Esophagus (tissue), 2 donors: ENCODE measurements around the gene DRC1. TPM values are rescaled to one million over a fixed set of nuclear protein-coding genes. Genes with fewer than 3 reads are reported as not detected.
"Not testable (repeated sequence)": the region's sequence is repeated elsewhere in the genome, so short reads cannot be mapped to it uniquely, and the experiment has no call there.

Experiments
- H3K27ac ChIP-seq, 2 donors: one replicate each; pipeline ENCODE4 v1.5.1; 2013; ENCODE audit warnings: low read depth in 2 of 2, mild to moderate bottlenecking in 2 of 2, inconsistent platforms in 1 of 2, low read length in 1 of 2, moderate library complexity in 1 of 2
- H3K27me3 ChIP-seq, 2 donors: one replicate each; pipeline ENCODE4 v1.6.1; 2013; ENCODE audit warnings: low read length in 2 of 2, control low read depth in 1 of 2, mild to moderate bottlenecking in 1 of 2; ENCODE audit not compliant: insufficient read depth in 2 of 2, control insufficient read depth in 1 of 2
- H3K36me3 ChIP-seq, 2 donors: one replicate each; pipeline ENCODE4 v1.6.1; 2013; ENCODE audit warnings: low read length in 1 of 2; ENCODE audit not compliant: control insufficient read depth in 2 of 2, insufficient read depth in 2 of 2
- H3K4me1 ChIP-seq, 2 donors: one replicate each; pipeline ENCODE4 v1.6.1; 2013; ENCODE audit warnings: low read length in 1 of 2; ENCODE audit not compliant: control insufficient read depth in 2 of 2, insufficient read depth in 2 of 2
- H3K4me3 ChIP-seq, 2 donors: one replicate each; pipeline ENCODE4 v1.5.1; 2013; ENCODE audit warnings: low read length in 2 of 2, mild to moderate bottlenecking in 2 of 2, low read depth in 1 of 2, moderate library complexity in 1 of 2
- H3K9me3 ChIP-seq, 2 donors: one replicate each; pipeline ENCODE4 v1.6.1; 2013; ENCODE audit warnings: mild to moderate bottlenecking in 2 of 2, low read depth in 1 of 2, low read length in 1 of 2, moderate library complexity in 1 of 2; ENCODE audit not compliant: control insufficient read depth in 2 of 2, insufficient read depth in 1 of 2
- WGBS, 2 donors: extraction: QIAGEN DNeasy Blood & Tissue Kit; methylation state at CpG; one replicate each; pipeline ENCODE4 v1.1.7; 2013; 5-methylcytosine and 5-hydroxymethylcytosine counted together
- polyA plus RNA-seq, 2 donors: library from polyadenylated mRNA; stranded (reverse); fragments of 200-250 nt; gene quantifications; one replicate each; pipeline ENCODE4 v1.2.3, GENCODE V29; 2013
- donor health status: healthy with polysubstance abuse.
- donor health status: Bipolar disorder and iron deficiency.

Gene DRC1
- polyA plus RNA-seq = under 1 TPM in 1 of 2 donors, not detected in 1; 0.08 TPM

GRCh38 chr2:26401739-26402541 is at the start of gene DRC1:
Gene DRC1, plus strand, starts transcription at chr2:26401920. Its CDS starts 70 bp downstream, at chr2:26401990.
- Histone ChIP-seq H3K27ac (no peak within 1 kb of the TSS), H3K4me3 (peak within 1 kb of the TSS in 1 of 2 donors; percentile 16), H3K9me3 (no peaks in the 10 kb centered on the region), H3K27me3 (no peaks in the 10 kb centered on the region), H3K4me1 (peaks cover 3 to 4% of the 10 kb centered on the region in 2 donors), H3K36me3 (no peaks in the 10 kb centered on the region)
- WGBS, 2 donors = 16 to 17% methylated on average over 60 to 63 of the region's 63 CpGs

- H3K27me3 ChIP-seq = no peaks in the 10 kb centered on the region
- WGBS, 2 donors = 60 to 76% methylated on average over 1 of the region's 1 CpG
- no peak overlapping the region for H3K27ac ChIP-seq
- no peaks in the 10 kb centered on the region for H3K9me3 ChIP-seq
- H3K4me1 ChIP-seq = no peaks in the 10 kb centered on the region
- no peak overlapping the region for H3K4me3 ChIP-seq
- H3K36me3 ChIP-seq = no peaks in the 10 kb centered on the region
Measured at GRCh38 chr2:26352892-26353291, 48.8 kb upstream of the DRC1 start.

GRCh38 chr2:26354469-26354868 is 47.3 kb upstream of the DRC1 start:
- H3K9me3 ChIP-seq, H3K36me3 ChIP-seq, H3K4me3 ChIP-seq, H3K27me3 ChIP-seq, H3K4me1 ChIP-seq, H3K27ac ChIP-seq: not testable (repeated sequence)
- WGBS, 2 donors = 97% methylated on average over 16 of the region's 16 CpGs

GRCh38 chr2:26355038-26355995 is 46.4 kb upstream of the DRC1 start:
- Histone ChIP-seq H3K9me3 (no peaks in the 10 kb centered on the region), H3K4me3 (no peak overlapping the region), H3K36me3 (no peaks in the 10 kb centered on the region), H3K4me1 (no peaks in the 10 kb centered on the region), H3K27ac (peak overlapping the region; percentile 63 to 89), H3K27me3 (no peaks in the 10 kb centered on the region)
- 47 to 64% methylated on average over 9 of the region's 9 CpGs for WGBS, 2 donors

- no peaks in the 10 kb centered on the region for H3K36me3 ChIP-seq
- WGBS, 2 donors = 95 to 96% methylated on average over 2 of the region's 2 CpGs
- no peaks in the 10 kb centered on the region for H3K4me1 ChIP-seq
- peak overlapping the region; percentile 63 to 89 for H3K27ac ChIP-seq
- no peak overlapping the region for H3K4me3 ChIP-seq
- no peaks in the 10 kb centered on the region for H3K27me3 ChIP-seq
- H3K9me3 ChIP-seq = no peaks in the 10 kb centered on the region
Measured at GRCh38 chr2:26356111-26356510, 45.6 kb upstream of the DRC1 start.

GRCh38 chr2:26356771-26357170 is 44.9 kb upstream of the DRC1 start:
- H3K27ac ChIP-seq = peak overlapping the region in 1 of 2 donors; percentile 73
- no peaks in the 10 kb centered on the region for H3K9me3 ChIP-seq
- 51 to 71% methylated on average over 2 of the region's 2 CpGs for whole genome bisulfite sequencing, 2 donors

GRCh38 chr2:26359886-26360473 is 41.7 kb upstream of the DRC1 start:
- no peaks in the 10 kb centered on the region for H3K27me3 ChIP-seq
- 66 to 73% methylated on average over 4 of the region's 4 CpGs for WGBS, 2 donors
- H3K4me1 ChIP-seq = peaks cover 0 to 3% of the 10 kb centered on the region in 2 donors
- no peaks in the 10 kb centered on the region for H3K36me3 ChIP-seq
- no peak overlapping the region for H3K4me3 ChIP-seq
- H3K9me3 ChIP-seq = no peaks in the 10 kb centered on the region
- H3K27ac ChIP-seq = peak overlapping the region in 1 of 2 donors; percentile 48

More at GRCh38 chr2:26356771-26357170, 44.9 kb upstream of the DRC1 start:
- H3K36me3 ChIP-seq = no peaks in the 10 kb centered on the region
- H3K4me3 ChIP-seq = no peak overlapping the region
- H3K4me1 ChIP-seq = peaks cover 0 to 3% of the 10 kb centered on the region in 2 donors
- H3K27me3 ChIP-seq = no peaks in the 10 kb centered on the region

- 58 to 59% methylated on average over 4 of the region's 4 CpGs for WGBS, 2 donors
- Histone ChIP-seq H3K27ac (no peak overlapping the region), H3K4me1 (peaks cover 0 to 3% of the 10 kb centered on the region in 2 donors), H3K36me3 (peaks cover 2 to 3% of the 10 kb centered on the region in 2 donors), H3K27me3 (no peaks in the 10 kb centered on the region), H3K4me3 (no peak overlapping the region), H3K9me3 (no peaks in the 10 kb centered on the region)
Measured at GRCh38 chr2:26363323-26363722, 38.4 kb upstream of the DRC1 start.

GRCh38 chr2:26363958-26364357 is 37.8 kb upstream of the DRC1 start:
- no peaks in the 10 kb centered on the region for H3K27me3 ChIP-seq
- WGBS, 2 donors = 79 to 95% methylated on average over 3 of the region's 3 CpGs
- peaks cover 2 to 3% of the 10 kb centered on the region in 2 donors for H3K36me3 ChIP-seq
- no peak overlapping the region for H3K4me3 ChIP-seq
- peaks cover 0 to 3% of the 10 kb centered on the region in 2 donors for H3K4me1 ChIP-seq
- H3K9me3 ChIP-seq = no peaks in the 10 kb centered on the region
- H3K27ac ChIP-seq = no peak overlapping the region
